ENCODE data around the gene GNG12.

- TF ChIP-seq CTCF (IDR thresholded peaks at IDR 0.05) = no peak
- TF ChIP-seq EP300 (IDR thresholded peaks at IDR 0.05) = no peak
- TF ChIP-seq POLR2A (IDR thresholded peaks at IDR 0.05) = no peak
- no peak for TF ChIP-seq POLR2AphosphoS5 (IDR thresholded peaks at IDR 0.05)
Measured at GRCh38 chr1:67759066-67759465, 74.2 kb downstream of the GNG12 start.
